HL-60/S4 treated with phorbol 12-myristate 13-acetate at 8.2 ng/mL for 4 days and 3 days (cell line): ENCODE results near the gene SCGB3A1.

ENCODE experiments used
- in situ Hi-C: fragments of 300-500 bp; cut with MboI; formaldehyde crosslinking; loops from 2 replicates; pipeline ENCODE4 v1.15.0; 2022; ENCODE audit warnings: low sequenced_read_pairs

SCGB3A1 gene

GRCh38 chr5:180590543-180591310, 572 bp downstream of the SCGB3A1 start:
- in situ Hi-C loops, result no loop called here

- in situ Hi-C loops, result no loop called here
Measured at GRCh38 chr5:180589771-180590542, 1.3 kb downstream of the SCGB3A1 start.

GRCh38 chr5:180586870-180587269, 4.4 kb downstream of the SCGB3A1 start:
- in situ Hi-C loops, result no loop called here

GRCh38 chr5:180586204-180586603, 5.1 kb downstream of the SCGB3A1 start:
- in situ Hi-C loops, result no loop called here

GRCh38 chr5:180583738-180584137, 7.6 kb downstream of the SCGB3A1 start:
- in situ Hi-C loops, result no loop called here

- in situ Hi-C loops, result no loop called here
Measured at GRCh38 chr5:180580681-180581080, 10.6 kb downstream of the SCGB3A1 start.

- in situ Hi-C loops, result no loop called here
Measured at GRCh38 chr5:180575571-180575970, 15.7 kb downstream of the SCGB3A1 start.

- in situ Hi-C loops, result no loop called here
Measured at GRCh38 chr5:180568914-180569313, 22.4 kb downstream of the SCGB3A1 start.

- in situ Hi-C loops, result no loop called here
Measured at GRCh38 chr5:180563994-180564393, 27.3 kb downstream of the SCGB3A1 start.

- in situ Hi-C loops, result no loop called here
Measured at GRCh38 chr5:180558232-180558631, 33.1 kb downstream of the SCGB3A1 start.

- in situ Hi-C loops, result no loop called here
Measured at GRCh38 chr5:180557217-180557809, 34.0 kb downstream of the SCGB3A1 start.

- in situ Hi-C loops, result no loop called here
Measured at GRCh38 chr5:180555168-180555921, 36.0 kb downstream of the SCGB3A1 start.

- in situ Hi-C loops, result no loop called here
Measured at GRCh38 chr5:180553530-180553929, 37.8 kb downstream of the SCGB3A1 start.

GRCh38 chr5:180548563-180548962, 42.7 kb downstream of the SCGB3A1 start:
- in situ Hi-C loops, result no loop called here

GRCh38 chr5:180545248-180545647, 46.1 kb downstream of the SCGB3A1 start:
- in situ Hi-C loops, result no loop called here

GRCh38 chr5:180541710-180542109, 49.6 kb downstream of the SCGB3A1 start:
- in situ Hi-C loops, result no loop called here
